HG02610 (cell line): ENCODE measurements around the gene S1PR3.

Experiments
- ATAC-seq: cut with Tn5 transposase; IDR thresholded peaks from one replicate; pipeline ENCODE4 v1.9.1; 2021; ENCODE audit warnings: mild to moderate bottlenecking, moderate library complexity; ENCODE audit not compliant: unreplicated experiment

Gene S1PR3

DNA sequence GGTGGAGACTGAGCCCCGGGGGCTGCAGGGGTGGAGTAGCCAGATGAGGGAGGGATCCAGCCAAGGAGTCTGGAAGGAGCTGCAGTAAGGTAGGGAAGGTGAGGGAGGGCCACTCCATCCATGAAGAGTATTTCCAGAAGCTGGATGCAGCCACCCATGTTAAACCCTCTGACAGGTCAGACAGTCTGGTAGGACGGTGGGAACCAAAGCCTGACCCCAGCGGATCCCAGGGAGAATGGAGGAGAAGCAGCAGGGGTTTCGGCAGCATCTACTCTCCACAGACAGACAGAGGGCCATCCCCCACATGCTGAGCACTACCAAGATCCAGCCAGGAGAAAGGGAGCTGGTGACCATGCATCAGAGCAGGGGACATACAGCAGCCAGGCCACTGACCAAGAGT lies 22.5 kb upstream of the S1PR3 start:
- no peak for ATAC-seq

DNA sequence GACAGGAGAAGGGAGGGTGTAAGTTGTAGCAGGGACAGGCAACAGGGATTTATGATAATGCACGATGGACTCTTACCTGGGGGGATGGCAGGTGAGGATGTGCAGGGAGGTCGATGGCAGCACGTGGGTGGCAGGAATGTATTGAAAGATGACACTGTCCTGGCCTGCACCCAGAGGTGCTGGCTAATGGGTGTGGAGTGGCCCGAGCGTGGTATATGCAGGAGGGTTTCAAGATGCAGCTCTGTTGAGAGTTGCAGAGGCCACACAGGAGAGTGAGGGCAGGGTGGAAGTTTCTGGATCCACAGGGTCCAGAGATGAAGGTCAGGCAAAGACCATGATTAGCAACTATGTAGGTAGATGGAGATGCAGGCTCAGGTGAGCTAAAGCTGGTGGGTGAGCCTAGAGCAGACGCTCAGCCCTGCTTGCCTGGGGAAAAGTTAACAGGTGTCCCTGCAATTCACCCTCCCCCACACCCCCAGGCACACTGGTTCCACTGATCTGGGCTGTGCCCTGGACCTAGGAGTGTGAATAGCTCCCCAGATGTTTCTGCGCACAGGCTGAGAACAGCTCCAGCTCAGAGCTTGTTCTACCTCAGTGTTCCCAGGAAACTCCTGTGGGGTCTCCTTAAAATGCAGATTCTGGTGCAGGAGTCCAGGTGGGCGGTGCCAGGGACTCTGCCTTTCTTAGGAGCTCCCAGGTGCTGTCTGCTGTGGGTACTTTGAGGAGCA lies 21.5 kb upstream of the S1PR3 start:
- ATAC-seq = no peak

DNA sequence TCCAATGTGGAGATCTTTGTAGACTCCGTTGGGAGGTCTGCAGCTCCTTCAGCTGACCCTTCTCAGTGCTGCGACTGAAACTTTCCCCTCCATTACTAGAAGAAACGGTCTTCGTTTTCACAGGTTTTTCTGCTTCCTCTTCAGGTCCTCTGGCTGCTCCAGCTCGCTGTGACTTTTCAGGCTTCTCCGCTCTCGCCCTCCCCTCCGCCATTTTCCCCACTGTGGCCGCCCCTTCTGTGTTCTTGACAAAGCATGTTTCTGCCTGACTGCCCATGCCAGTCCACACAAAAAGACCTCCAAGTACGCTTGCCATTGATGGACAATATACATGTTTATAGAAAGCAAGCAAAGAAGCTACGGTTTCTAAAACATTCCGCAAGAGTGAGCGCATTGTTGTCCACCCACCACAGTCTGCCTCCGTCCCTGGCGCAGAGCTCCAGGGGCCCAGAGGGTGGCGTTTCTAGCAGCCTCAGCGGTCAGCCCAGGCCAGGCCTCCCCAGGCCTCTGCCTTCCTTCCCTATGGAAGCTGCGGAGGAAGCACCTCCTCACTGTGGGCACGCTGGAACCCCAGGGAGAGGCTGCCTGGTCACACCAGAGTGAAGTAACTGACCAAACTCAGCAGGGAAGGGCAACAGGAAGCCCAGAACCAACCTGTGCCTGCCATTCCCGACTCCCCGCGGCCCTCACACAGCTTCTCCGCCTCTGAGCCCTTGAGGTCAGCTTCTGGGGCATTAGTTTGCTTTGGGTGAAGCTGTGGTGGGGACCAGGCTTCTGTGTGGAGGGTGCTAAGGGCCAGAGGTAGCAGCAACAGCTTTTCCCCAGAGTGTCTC lies 19.9 kb upstream of the S1PR3 start:
- ATAC-seq = no peak

DNA sequence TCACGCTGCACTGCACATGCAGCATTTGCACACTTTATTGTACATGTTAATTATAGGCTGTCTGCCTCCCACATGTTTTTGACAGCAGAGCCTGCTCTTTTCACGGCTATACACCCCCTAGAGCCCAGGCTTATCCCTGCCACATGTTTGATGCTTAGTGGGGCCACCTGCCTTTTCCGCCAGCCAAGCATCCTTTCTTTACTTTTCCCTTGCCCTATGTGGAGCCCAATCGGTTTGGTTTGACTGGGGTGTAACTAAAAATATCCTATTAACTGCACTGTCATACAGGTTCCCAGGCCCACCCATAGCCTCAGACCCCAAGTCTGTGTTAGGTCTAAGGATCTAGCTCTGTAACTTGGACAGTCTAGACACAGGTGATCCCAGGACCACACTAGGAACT lies 18.9 kb upstream of the S1PR3 start:
- ATAC-seq = no peak

DNA sequence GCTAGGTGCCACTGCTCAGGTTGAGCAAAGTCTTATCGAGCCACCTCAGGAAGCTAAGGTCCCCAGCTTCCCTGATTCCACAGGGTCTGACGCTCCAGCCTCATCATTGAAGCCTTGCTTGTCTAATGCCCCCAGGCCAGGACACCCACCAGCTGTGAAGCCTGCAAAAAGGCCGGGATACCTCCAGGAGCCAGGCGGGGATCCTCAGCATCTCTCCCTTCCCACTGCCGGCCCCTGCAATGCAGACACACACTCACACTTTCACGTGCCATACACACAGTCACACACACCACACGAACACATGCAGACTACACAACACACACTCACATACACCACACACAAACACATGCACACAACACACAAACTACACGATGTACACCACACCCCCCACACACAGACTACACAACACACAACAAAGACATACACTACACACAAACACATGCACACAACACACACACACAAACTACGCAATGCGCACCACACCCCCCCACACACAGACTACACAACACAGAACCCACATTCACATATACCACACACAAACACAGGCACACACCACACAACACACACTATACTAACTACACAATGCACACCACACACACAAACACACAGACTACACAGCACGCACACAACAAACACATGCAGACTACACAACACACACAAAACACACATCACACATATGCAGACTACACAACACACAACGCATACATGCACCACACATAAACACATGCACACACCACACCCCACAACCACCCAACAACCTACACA lies 17.8 kb upstream of the S1PR3 start:
- no peak for ATAC-seq

DNA sequence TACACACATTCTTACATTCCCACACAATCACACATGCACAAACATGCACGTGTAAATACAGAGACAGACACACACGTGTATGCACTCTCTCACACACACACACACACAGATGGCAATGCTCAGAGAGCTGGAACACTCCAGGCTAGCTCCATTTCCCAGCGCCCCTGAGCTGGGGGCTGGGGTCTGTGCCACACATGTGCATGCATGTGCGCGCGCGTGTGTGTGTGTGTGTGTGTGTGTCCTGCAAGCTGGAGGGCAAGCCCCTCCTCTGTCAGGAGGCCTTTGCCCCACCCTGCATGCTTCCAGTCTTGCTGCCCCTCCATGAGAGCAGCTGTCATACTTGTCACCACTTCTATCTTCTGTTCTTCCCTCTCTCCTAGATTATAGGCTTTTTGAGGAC lies 16.6 kb upstream of the S1PR3 start:
- no peak for ATAC-seq

DNA sequence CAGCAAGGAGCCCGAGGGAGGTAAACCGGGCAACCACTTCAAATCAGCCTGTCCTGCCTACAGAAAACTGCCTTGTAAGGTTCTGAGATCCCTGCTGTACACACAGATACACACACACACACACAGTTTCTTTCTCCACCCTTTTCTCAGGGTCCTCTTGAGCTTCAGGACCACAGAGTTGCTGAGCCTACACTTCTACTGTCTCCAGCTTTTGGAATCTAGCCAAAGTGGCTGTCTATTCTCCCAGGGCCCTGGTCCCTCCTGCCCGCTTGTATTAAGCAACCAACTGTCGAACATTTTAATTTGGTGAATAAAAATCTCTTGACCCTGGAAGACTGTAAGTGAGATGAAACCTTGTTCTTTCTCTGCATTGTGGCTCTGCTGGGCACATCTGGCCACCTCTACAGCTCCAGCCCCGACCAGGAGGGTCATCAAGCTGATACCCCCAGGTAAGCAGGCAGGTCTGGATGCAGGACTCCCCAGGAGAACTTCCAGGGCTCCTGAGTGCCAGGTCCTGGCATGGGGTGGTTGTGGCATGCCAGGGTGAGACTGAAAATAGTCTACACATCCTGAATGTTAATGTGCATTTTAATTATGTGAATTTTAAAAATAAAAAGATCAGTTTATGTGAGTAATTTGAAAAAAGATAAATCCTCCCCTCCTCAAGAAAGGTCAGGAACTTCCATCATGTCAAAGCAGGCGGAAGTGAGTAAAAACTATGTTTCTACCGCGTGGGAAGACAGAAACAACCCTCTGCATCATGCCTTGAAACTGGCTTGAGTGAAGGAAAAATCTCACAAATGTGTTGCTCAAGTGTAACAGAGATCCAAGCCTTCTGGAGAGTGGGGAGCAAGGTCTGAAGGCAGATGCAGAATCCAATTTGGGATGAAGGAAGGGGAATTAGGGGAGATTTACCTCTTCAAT lies 15.0 kb upstream of the S1PR3 start:
- ATAC-seq = no peak

DNA sequence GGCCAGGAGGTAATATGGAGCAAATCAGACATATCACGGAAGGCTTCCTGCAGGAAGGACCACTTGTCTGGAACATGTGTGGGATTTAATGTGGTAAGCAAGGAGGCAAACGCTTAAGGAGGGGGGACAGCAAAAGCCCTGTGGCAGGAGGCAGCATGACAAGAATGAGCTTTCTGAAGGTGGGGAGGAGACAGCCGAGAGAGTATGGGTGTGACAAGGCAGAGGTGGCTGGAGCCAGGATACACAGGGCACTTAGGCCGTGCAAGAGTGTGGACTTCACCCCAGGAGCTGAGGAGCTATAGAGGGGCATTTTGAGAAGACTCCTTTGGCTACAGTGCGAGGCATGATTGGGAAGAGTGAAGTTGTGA lies 14.4 kb upstream of the S1PR3 start:
- no peak for ATAC-seq

DNA sequence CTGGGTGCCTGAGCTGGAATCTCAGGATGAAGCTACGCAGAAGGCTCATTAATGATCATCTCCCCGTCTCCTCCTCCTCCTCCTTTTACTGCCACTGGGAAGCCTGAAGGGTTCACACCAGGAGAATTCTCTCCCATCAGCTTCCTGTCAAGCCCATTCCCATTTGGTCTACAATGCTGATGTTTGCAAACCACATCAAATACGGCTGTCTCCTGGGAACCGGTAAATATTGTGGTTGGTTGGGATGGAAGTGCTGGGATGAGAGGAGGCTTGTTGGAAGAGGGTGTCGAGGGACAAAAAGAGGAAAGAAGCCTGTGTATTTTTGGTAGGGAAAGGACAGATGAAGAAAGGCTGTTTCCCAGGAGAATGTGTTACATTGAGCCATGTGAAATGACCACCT lies 13.2 kb upstream of the S1PR3 start:
- no peak for ATAC-seq

DNA sequence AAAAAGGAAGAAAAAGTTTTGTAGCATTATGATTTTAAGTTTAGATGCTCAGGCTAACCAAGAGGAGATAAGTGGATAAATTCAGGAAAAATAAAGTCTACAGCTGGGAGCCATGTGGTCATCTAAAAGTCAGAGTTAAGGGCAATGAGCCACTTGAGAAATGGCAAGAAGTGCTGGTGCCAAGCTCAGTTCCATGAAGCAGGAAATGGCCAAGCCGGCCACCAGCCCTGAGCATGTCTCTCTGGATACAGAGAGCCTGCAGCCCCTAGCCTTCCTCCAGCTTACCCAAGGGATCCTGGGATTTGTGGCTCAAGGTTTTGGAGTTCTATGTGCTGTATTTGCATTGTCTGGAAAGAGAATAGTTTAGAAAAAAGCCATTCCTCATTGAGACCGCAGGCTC lies 12.2 kb upstream of the S1PR3 start:
- no peak for ATAC-seq

DNA sequence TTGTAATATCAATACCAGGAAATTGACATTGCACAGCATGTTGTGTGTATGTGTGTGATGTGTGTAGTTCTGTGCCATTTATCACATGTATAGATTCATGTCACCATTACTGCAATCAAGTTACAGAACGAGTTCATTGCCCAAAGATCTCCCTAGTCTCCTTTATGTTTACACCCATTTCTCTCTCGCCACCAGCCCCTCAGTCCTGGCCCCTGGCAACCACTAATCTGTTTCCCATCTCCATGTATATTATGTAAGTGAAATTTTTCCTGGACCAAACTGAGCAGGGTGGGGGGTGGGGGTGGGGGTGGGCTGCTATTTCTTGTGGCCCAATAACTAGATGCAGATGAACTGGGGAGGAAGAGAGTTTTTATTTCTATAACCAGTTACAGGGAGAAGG lies 11.5 kb upstream of the S1PR3 start:
- ATAC-seq = no peak

DNA sequence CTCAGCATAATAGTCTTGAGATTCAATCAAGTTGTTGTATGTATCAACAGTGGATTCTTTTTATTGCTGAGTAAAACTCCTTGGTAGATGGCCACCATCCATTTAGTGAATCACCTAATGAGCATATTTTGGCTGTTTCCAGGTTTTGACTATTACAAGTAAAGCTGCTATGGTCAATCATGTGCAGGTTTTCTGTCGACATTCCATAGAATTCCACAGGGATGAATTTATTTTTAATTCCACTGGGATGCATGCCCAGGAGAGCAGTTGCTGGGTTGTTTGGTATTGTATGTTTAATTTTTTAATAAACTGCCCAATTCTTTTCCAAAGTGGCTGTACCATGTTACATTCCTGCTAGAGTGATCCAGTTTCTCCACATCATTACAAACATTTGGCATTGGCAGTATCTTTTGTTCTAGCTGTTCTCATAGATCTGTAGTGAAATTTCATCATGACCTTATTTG lies 10.5 kb upstream of the S1PR3 start:
- no peak for ATAC-seq

DNA sequence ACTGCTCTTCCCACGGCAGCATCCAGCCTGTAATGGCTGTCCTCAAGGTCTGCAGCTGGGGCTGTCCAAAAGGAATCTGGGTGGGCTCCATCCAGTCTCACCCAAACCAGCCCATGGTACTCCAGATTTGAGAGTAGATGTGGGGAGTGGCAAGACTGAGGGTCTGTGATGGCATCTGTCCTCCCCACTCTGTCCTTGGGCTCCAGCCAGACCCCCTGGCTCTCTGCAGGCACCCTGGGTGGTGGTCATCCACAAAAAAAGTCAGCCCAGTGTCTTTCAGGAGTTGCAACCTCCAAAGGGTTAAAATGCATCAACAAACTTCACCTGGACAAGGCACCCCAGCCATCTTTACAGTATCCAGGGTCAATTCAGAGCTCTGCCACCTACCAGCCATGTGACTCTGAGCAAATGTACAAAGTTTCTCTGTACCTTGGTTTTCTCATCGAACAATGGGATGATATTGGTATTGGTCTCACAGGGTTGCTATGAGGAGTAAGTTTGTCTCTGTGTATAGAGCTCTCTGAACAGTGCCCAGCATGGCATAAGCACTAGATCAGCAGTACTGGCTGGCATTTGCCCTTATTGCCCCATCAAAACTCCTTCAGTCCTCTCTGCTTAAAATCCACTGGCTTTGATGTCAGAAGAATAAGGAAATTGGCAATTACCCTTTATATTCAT lies 7.3 kb upstream of the S1PR3 start:
- ATAC-seq = no peak

DNA sequence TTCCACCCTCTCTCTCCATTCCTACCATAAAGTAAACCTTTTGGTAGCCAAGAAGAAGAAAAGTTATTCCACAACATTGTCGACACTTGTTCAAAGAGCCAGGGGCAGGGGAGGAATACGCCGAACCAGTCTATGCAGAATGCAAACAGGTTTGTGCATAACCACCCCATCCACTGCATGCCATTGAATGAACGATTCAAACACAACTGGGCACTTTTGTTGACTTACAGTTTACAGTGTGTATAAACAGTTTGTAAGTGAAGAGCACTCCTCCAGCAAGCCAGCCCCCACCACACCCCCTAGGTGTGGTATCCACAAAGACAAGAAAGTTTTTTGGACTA lies 6.8 kb upstream of the S1PR3 start:
- no peak for ATAC-seq

DNA sequence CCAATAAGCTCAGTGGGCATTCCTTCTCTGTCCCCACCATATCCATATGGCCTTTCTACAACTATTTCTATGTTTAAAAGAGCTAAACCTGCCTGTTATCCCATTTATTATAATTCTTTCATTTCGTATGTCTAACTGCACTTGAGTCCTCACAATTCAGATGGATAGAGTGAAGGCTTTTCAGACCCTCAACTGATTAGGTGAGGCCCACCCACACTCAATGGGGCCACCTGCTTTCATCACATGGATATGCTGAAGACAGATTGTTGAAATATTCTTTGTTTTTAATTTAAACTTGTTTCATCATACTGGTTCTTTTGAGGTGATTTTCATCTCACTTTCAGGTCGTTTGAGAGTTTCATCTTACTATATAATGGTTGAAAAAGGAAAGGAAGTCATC lies 5.7 kb upstream of the S1PR3 start:
- no peak for ATAC-seq

DNA sequence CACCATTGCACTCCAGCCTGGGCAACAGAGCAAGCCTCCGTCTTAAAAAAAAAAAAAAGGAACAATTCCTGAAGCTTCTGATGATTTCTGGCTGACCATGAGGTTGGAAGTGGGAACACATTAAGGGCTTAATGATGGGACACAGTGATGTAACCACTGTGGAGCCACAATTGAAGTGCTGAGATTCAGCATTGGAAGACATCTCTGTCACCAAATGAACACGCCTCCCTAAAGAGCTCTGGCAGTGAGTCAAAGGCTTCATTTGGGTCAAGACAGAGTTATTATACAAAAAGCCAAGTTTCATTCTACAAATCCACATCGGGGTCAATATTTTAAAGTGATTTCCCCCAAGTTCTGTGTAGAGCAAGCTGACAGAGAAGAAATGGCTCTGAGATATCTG lies 4.5 kb upstream of the S1PR3 start:
- ATAC-seq = no peak

DNA sequence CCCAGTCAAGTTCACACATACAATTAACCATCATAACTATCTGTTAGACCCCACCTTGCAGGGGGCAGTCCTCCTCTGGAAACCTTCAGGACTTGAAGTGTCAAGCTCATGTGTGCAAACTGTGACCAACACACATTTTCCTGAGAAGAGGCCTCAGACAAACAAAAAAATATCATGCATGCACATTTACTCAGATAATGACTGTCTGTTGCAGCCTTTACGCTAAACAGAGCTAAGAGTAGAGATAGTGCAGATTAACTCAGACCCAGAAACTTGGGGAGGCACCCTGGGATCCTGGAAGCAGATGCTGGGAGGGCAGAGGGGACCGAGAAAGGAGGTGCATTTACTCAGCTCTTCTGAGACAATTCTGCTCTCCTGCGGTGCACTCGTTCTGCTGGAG lies 3.6 kb upstream of the S1PR3 start:
- ATAC-seq = no peak

DNA sequence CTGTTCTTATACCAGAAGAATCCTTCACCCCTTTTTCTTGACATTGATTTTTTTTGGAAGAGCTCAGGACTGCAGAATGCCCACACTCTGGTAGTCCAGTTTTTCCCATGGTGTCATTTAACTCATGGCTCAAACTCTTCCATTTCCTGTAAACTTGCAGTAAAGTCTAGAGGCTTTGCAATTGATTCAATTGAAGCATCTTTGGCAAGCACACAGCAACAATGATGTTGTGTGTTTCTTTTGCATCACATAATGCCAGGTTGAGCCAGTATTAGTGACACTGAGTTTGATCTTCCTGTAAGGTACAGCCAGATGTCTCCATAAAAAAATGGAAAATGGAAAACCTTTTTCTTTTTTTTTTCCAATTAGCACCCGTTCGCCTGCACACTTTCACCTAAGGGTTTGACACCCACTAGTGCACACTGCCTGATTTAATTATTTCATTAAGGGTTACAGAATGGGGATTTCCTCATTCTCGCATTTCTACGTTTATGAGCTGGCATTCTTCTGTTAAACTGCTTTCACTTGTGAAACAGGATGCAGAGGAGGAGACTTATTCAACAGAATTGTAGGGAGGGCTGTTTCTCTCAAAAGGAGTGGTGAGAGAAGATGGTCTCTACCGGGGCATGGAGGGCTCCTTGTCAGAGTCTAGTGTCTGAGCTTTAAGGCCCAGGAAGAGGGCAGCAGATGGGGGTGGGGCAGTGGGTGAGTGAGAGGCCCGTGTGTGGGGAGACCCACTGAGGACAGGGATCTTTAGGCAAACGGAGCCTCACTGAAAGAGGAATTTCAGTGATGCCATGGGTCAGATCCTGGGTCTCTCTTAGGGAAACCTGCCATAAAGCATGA lies 2.2 kb upstream of the S1PR3 start:
- ATAC-seq = peak; percentile 53

DNA sequence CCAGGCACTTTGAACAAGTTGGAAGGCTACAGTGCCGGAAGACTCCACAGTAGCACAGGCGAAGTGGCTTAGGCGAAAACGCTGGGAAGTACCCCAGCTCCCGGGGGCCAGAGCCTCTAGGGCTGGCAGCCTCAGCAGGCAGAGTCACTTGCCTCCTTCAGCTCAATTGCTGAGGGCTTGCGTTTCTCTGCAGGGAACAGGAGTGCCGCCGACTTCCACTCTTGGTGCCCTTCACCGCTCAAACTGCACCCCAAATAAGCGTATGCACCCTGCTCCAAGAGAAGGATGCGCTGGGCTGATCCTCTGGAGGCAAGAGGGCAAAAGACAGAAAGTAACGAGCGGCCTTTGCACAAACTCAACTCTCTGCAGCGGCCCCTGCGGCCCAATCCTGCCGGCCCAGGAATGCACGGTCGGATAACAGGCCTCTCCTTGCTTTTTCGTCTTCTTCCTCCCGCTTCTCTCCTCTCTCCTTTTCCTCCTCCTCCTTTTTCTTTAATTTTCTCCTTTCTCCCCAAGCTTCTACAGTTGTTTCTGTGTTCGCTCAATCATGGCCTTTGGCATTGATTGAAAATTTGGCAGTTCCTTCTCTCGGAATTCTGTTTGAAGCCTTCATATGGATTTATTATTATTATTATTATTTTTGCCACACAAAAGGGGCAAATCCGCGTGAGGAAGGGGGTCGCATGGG lies 1.1 kb upstream of the S1PR3 start:
- ATAC-seq = no peak
